ENCODE data around the gene NME2.

GRCh38 chr17:51154176-51154575 lies 12.0 kb upstream of the NME2 start:
- TF ChIP-seq CTCF (IDR thresholded peaks at IDR 0.05) (no peak), POLR2A (IDR thresholded peaks at IDR 0.05) (no peak)
